GM12873 (cell line): ENCODE data around the gene FHL2.

ENCODE experiments used
- TF ChIP-seq, protein P1 (sequence below): IDR thresholded peaks from 2 replicates; pipeline ENCODE4 v1.5.1; 2012; ENCODE audit warnings: low read depth, mild to moderate bottlenecking, moderate library complexity, low read length, control low read depth; ENCODE audit not compliant: insufficient read depth; ENCODE audit errors: missing control alignments

Gene FHL2

DNA sequence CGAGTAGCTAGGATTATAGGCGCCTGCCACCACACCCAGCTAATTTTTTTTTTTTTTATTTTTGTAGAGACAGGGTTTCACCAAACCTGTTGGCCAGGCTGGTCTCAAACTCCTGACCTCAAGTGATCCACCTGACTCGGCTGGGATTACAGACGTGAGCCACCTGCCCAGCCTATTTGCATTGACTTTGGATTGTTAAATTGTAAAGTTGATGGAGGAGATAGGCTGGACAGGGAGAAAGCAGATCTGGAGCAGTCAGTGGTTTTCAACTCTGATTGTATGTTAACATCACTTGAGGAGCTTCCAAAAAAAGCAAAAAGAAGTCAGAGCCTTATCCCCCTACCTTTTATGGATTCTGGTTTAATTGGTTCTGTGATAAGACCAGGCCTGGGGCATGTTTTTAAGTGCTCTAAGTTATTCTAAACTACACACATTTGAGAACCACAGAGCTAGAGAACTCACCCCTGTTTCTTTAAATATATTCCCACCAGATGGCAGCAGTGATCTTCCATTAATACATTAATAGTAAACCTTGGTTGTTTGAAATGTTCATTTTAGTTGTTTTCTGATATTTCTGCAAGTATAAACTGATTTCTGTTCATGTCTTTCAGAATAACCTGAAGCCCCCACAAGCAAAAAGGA, 54.0 kb downstream of the FHL2 start:
- TF ChIP-seq, protein P1, sequence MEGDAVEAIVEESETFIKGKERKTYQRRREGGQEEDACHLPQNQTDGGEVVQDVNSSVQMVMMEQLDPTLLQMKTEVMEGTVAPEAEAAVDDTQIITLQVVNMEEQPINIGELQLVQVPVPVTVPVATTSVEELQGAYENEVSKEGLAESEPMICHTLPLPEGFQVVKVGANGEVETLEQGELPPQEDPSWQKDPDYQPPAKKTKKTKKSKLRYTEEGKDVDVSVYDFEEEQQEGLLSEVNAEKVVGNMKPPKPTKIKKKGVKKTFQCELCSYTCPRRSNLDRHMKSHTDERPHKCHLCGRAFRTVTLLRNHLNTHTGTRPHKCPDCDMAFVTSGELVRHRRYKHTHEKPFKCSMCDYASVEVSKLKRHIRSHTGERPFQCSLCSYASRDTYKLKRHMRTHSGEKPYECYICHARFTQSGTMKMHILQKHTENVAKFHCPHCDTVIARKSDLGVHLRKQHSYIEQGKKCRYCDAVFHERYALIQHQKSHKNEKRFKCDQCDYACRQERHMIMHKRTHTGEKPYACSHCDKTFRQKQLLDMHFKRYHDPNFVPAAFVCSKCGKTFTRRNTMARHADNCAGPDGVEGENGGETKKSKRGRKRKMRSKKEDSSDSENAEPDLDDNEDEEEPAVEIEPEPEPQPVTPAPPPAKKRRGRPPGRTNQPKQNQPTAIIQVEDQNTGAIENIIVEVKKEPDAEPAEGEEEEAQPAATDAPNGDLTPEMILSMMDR: peak; percentile 22

DNA sequence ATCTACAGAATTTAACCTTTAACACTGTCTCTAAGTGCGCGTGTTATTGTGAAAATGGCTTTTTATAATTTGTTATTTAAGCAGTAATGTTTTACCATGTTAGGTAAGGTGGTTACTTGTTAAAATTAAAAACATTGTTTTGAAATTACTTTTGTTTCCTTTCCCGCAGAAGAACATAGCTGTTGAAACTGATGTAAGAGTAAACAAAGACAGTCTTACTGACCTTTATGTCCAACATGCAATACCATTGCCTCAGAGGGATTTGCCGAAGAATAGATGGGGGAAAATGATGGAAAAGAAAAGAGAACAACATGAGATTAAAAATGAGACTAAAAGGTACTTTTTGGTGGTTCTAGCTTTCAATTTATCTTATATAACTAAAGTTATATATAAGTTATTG, 59.4 kb downstream of the FHL2 start:
- TF ChIP-seq, protein P1: no peak

DNA sequence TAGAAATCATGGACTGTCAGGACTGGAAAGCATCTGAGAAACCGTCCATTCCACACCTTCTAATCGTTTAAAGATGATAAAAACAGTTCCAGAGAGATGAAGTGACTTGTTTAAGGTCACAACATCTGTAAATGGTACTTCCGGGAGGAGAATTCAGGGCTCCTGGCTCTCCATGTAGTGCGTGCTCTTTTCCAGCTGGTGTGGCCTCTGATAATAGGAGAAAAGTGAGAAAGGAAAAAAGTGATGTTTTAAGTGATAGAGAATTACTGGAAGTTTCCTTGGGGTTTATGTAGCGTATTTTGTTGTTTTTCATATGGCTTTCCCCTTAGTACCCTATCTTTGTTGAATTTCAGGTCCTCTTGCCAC, 60.8 kb downstream of the FHL2 start:
- TF ChIP-seq, protein P1: no peak

DNA sequence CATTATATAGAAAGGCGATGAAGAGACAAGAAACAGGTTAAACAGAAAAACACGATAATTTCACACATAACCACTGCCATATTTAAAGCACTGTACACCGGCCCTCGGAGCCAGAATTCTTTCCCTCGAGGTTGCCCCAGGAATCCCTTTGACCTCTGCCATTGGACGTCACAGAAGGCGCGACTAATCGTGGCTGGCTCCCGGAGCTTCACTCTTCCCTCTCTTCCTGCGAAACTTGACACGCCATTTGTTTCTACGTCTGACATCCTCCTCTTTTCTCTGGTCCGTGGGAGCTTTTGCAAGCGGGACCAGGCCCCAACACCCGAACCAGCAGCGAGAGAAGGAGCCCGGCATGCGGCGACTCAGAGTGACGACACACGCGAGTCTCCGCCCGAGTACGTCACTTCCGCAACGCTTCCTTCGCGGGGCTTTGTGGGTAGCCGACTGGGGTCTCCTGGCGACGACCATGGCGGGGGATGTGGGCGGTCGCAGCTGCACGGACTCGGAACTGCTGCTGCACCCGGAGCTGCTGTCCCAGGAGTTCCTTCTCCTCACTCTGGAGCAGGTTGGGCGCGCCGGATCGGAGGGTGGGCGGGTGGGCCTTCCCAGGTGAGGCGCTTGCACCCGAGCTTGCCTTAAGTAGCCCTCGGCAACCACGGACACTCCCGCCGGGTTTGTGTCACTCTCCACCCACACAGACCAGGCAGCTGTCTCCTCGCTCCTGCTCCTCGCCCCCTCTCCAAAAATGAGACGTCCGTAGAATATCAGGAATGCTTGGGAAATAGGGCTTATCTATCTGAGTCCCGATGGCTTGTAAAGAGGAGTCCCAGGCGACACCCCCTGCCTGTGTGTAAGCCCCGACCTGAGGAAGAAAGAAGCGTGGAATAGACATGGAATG, 61.5 kb downstream of the FHL2 start, which contains the start of gene C2orf49:
Gene C2orf49 (plus strand): TSS at position 419 of the 898 bp plus-strand sequence. CDS start 48 bp downstream, at position 467.
- TF ChIP-seq, protein P1: no peak

DNA sequence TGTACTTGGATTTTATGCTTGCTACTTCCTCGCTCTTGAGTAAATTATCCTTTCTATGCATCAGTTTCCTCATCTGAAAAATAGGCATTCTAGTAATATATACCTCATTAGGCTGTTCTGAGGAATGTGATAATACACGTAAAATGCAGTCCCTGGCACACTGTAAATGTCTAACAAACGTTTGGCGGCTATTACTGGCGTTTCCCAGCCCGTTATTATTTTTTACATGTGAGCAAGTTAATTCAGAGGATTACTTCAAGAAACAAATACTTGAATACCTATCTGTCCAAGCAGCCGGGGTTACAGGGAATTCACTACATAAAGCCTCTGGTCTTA, 62.1 kb downstream of the FHL2 start:
- TF ChIP-seq, protein P1: no peak

DNA sequence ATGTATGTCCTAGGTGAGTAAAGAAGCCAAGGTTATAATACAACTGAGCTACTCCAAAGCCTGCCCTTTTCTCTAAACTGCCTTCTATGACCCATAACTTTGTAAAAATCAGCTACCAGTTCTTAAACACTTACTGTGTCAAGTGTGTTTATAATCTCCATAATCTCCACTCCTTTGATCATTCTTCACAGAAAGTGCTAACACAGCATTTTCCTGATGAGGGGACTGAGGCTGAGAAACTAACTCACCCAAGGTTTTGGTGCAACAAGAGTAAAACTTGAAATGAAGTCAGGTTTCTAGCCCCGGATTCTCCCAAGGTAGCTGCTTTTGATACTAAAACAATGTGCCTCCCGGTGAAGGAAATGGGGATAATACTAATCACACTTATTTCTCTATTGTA, 63.4 kb downstream of the FHL2 start:
- TF ChIP-seq, protein P1: no peak

DNA sequence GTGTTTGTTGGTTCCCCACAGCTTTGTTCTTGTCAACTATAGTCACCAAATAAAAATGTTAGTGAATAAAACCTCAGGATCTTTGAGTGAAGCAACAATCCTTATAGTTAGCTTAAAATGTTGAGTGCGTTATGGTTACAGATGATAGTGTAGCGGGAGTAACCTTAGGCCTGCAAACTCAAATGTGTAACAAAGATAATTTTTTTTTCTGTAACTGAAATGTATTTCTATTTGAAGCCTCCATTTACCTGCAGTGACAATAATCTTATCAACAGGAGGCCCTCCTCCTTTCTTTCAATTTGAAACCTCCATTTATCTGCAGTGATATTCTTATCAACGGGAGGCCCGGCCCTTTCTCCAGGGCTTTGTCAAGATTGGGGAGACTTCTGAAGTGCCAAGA, 64.6 kb downstream of the FHL2 start:
- TF ChIP-seq, protein P1: no peak
